Sigmoid colon (tissue), 4 donors: ENCODE measurements around the gene PTPRU.

Experiments used
- CTCF ChIP-seq, 4 experiments: fragments of 450-650 bp in 3 of 4; fragments of 200-600 bp in 1 of 4; IDR thresholded peaks; one replicate each; pipeline ENCODE4 v1.5.1; 2016 to 2019; ENCODE audit warnings: antibody characterized with exemption in 4 of 4, mild to moderate bottlenecking in 3 of 4, moderate library complexity in 2 of 4
- EP300 ChIP-seq, 4 donors: sonication (generic); formaldehyde crosslinking; IDR thresholded peaks; one replicate each; pipeline ENCODE4 v1.6.1; 2017; ENCODE audit warnings: antibody characterized with exemption in 4 of 4

GRCh38 chr1:29311352-29312030 is 75.2 kb downstream of the PTPRU start:
- TF ChIP-seq CTCF (IDR thresholded peaks at IDR 0.05) = no peak
- TF ChIP-seq EP300 (IDR thresholded peaks at IDR 0.05) = no peak
